ENCODE data around the gene PHTF2. TPM values are rescaled to one million over a fixed set of nuclear protein-coding genes. Genes with fewer than 3 reads are reported as not detected.
"Not testable (repeated sequence)": the region's sequence is repeated elsewhere in the genome, so short reads cannot be mapped to it uniquely, and the experiment has no call there.

PHTF2 gene
- 8.3 TPM for total RNA-seq

DNA sequence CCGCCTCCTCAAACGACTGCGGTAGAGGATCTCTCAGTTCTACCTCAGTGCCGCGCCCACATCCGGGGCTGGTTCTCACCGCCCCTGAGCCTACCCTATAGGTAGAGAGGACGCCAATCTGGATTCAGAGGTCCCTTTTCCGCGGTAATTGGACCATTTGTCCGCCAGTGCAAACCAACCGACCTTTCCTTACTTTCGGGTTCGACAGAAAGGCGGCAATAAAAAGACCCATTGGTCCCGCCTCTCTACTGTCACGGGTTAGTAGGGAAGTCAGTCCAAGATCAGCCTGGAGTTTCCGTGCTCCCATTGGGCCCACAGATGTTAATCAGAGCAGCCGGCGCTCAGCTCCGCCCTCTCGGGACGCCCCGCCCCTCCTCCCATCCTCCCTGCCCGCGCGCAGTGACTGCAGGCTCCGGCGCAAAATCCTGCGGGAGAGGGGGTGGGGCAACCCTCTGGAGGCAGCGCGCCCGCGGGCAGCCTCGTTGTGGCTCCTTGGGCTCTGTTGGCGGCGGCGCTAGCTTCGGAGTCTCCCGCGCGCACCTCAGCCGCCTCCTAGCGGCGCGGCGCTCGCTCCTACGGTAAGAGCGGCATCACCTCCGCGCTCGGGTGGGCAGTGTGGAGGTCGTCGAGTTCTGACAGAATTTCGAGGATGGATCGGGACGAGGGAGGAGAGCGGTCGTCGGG lies at the start of gene PHTF2, which contains the start of gene TMEM60:
PHTF2 (plus strand) TSS at position 380 of the 684 bp plus-strand sequence.
TMEM60 (minus strand) TSS at position 41 of the 684 bp plus-strand sequence. CDS start 4,061 bp downstream, outside the sequence.
- peak; percentile 98 for ATAC-seq

DNA sequence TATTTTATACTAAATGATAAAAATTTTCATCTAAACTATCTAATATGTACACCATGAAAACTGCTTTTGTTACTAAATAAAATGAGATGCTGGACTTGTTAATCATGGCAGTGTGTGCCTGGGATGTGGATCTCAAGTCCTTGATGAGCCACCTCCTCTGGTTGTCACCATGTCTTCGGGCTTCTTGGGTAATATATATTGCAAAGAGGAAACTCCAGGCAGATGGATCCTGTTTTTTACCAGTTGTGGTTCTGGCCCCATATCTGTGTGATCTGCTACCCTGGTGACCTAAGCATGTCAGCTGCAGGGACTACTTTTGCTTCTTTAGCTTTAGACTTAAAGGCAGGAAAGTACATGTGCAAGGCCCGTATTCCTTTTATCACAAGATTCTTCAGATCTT lies 46.6 kb upstream of the PHTF2 start:
- no peak for ATAC-seq

DNA sequence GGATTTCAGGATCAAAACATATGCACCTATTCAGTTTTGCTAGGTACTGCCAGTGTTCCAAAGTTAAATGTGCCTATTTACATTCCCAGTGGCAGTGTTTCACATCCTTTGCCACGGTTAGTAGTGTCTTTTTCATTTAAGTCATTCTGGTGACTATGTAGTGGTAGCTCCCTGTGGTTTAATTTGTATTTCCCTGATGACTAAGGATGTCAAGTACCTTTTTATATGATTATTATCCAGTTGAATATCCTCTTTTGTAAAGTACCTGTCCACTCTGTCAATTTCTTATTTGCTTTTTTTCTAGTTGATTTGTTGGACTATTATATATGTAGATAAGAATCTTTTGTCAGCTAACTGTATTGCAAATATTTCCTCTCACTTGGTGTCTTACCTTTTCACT lies 45.4 kb upstream of the PHTF2 start:
- ATAC-seq: no peak

DNA sequence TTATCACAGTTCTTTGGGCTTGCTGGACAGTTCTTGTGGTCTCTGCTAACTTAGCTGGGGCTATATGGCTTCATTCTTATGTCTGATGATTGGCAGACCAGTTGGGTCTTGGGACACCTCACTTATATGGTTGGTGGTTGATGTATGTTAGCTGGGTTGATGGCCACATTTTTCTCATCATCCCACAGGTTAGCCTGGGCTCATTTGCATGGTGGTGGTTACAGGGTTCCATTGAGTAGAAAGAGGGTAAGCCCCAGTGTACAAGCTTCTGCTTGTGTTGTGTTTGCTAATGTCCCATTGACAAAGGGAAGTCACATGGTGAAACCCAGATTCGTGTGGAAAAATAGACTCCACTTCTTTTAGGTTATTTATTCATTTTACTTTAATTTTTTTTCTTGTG lies 41.0 kb upstream of the PHTF2 start:
- ATAC-seq: peak; percentile 42

DNA sequence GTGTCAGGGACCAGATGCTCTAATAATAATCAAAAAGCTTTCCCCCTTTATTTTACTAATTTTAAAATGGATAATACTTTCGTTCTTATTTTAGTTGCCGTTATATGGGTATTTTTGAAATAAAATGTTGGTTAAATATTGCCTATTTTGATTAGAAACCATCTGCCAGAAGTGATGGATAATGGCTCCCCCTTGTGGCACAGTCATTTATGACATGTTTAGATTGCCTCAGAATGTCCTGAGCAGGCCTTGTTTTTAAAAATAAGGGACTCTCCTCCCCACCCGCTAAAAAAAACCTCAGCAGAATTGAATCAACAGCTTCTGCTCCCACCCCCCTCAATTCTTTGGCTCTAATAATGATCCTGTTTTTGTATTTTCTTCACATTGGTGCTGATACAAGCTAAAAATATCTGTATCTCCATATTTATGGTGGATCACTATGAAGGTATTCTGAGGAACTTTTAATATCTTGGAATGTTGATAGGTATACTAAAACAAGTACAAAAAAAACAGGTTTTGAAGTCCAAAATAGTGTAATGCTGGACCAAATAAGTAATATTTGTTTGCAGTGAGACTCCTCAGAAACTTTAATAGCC lies 39.2 kb upstream of the PHTF2 start:
- ATAC-seq: peak; percentile 68

DNA sequence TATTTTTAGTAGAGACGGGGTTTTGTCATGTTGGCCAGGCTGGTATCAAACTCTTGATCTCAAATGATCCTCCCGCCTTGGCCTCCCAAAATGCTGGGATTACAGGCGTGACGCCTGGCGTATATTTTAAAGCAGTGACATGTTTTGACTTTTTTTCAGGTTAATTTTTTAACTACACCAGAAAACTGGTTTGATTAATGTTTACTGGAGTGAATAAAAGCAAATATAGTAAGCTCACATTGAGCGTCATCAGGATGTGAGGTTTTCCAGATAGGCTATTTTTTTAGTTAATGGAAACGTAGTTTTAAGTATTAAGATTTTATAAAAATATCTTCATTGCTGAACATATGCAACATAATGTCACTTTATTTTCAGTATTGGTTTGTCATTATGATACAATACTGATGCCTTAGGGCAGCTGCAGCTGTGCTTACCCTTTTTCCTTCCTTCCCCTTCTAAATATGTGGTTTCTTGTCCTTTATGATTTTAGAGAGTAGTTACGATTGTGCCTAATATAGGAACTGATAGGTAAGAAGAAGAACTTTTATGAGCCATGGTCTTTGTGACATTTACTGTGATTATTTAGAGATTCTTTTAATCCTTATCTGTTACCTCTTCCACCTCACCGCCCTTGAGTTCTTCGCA lies 37.6 kb upstream of the PHTF2 start:
- no peak for ATAC-seq

DNA sequence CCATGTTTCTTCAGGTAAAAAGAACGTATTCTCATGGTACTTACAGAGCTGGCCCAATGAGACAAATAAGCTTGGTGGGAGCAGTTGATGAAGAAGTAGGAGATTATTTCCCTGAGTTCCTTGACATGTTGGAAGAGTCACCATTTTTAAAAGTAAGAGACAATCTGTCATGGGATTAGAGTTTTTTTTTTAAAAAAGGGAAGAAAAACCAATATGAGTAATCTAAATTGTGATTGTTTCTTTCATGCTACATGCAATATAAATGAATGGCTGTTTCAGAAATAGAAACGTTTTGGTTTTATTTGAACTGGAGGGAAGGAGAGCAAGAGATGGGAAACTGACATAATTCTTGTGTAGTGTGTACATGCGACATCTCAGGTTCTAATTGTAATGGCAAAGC lies 33.1 kb upstream of the PHTF2 start:
- no peak for ATAC-seq

DNA sequence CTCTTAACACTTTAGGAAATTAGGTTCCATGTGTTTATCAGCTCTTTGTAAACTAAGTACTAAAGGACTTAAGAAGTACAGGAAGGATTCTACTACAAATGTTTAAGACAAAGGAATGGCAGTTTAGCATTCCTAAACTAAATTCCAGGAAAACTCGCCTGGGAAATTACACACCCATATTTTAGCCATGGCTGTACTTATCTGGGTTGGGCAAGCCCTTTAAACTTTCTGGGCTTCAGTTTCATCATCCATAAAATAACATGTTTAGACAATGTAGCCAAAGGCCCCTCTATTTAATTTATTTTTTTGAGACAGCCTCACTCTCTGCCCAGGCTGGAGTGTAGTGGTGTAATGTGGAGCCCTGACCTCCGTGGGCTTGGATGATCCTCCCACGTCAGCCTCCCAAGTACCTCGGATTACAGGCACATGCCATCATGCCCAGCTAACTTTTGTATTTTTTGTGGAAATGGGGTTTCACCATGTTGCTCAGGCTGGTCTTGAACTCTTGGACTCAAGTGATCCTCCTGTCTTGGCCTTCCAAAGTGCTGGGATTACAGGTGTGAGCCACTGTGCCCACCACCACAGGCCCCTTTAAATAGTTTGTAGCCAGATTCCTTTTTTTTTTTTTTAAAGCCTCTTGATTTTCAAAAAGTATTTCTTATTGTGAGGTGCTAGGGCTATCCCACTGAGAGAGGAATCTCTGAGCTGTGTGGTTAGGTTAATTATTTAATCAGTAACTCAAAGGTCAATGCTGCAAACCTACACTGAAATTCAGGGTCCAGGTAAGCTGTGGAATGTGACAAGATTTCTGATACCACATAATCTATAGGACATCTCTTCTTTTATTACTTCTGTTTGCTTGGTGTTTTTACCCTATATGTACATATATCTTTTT lies 32.4 kb upstream of the PHTF2 start:
- ATAC-seq: no peak

DNA sequence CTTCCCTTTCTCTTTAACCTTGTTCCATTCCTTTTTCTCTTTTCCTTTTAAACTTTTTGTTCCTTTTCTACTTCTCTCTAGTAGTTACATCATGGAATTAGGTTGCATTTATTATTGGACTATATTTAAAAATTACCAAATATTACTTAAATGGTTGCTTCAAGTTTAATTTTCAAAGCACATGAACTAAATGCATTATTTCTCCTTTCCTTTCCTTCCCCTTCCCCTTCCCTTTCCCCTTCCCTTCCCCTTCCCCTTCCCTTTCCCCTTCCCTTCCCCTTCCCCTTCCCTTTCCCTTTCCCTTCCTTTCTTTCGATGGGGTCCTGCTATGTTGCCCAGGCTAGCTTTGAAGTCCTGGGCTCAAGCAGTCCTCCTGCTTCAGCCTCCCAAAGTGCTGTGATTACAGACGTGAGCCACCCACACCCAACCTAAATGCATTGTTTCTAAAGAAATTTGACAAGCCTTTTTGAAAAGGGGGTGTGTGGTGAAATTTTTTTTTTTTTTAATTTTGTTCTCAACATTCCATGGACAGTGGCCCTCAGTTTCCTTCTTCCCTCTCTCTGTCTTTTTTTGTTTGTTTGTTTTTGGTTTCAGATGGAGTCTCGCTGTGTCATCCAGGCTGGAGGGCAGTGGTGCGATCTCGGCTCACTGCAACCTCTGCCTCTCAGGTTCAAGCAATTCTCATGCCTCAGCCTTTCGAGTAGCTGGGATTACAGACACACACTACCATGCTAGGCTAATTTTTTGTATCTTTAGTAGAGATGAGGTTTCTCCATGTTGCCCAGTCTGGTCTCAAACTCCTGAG lies 31.6 kb upstream of the PHTF2 start:
- no peak for ATAC-seq

DNA sequence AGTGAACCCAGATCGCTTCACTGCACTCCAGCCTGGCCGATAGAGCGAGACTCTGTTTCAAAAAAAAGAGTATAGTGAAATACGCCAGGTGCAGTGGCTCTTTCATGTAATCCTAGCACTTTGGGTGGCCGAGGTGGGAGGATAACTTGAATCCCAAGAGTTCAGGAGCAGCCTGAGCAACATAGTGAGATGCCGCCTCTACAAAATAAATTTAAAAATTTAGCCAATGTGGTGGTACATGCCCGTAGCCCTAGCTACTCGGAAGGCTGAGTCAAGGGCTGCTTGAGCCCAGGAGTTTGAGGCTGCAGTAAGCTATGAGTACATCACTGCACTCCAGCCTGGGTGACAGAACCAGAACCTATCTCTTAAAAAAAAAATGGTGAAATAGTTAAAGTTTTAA lies 28.3 kb upstream of the PHTF2 start:
- no peak for ATAC-seq

DNA sequence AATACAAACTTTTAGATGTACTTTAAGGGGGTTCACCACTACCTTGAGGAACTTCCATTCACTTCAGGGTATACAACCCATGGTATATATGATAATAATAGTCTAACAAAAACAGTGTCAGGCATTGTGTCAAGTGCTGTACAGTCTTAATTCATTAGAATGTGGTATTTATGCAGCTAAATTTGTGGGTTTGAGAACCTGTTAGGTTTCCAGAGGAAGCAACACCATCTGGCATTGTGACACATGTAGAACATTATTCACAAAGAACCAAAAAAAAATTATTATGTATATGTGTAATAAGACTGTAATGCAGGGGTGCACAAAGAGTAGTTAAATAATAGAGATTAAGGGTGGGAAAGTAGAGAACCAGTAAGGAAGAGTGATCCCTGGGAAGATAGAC lies 26.7 kb upstream of the PHTF2 start:
- ATAC-seq: no peak

DNA sequence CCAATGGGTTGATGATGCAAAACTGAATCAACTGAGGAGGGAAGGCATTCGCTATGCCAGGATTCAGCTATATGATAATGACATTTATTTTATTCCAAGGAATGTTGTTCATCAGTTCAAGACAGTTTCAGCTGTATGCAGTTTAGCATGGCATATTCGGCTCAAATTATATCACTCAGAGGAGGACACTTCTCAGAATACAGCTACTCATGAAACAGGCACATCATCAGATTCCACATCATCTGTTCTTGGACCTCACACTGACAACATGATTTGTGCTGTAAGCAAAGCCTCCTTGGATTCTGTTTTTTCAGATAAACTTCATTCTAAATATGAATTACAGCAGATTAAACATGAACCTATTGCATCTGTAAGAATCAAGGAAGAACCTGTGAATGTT lies 20.0 kb upstream of the PHTF2 start:
- no peak for ATAC-seq

DNA sequence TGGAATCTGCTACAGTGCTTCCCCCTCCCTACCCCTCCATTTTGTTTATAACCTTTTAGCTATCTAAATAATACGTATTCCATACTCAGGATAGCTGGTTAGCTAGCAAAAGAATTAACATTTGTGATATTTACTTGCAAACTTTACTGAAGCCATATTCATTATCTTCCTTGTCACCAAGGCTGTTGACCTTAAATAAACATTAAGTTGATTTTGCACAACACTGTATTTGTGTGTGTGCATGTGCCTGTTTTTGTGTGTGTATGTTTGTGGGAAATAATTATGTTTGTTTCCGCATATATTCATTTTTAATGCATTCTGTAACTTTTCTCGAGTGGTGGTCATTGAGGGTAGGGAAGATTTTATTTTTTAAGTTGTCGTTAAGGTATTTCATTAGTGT lies 16.2 kb upstream of the PHTF2 start:
- ATAC-seq: no peak

DNA sequence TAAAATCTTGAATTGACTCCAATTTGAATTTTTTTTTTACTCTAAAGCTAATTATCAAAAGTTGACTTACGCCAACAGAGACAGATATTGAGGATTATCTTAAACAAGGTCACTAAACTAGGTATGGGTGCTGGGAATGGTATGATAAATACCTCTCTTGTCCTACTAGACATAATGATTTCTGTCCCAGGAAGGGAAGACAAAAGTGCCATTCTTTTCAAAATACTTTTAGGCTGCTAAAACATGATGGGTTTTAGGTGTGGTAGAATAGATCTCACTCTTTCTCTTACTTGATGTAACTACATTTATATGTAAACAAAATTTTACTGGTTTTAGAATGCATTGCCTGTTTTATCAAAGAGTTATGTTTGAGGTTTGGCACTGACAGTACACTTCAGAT lies 15.5 kb upstream of the PHTF2 start:
- no peak for ATAC-seq

DNA sequence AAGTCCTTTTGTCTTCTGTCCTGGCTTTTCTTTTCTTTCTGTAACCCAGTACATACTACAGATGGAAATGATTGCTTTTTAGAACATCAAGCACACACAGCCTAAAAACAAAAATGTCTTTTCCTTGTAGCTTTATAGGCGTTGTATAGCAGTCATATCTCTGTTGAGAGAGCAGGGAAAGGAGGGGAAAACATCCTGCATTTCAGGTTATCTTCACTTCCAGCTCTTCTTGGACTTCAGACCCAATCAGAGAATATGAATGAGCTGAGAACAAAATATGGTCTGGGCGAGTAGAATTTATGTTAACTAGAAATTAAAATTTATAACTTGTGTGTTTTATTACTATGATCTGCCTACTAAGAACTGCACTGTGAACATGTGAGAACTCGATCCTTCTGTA lies 15.0 kb upstream of the PHTF2 start:
- no peak for ATAC-seq

DNA sequence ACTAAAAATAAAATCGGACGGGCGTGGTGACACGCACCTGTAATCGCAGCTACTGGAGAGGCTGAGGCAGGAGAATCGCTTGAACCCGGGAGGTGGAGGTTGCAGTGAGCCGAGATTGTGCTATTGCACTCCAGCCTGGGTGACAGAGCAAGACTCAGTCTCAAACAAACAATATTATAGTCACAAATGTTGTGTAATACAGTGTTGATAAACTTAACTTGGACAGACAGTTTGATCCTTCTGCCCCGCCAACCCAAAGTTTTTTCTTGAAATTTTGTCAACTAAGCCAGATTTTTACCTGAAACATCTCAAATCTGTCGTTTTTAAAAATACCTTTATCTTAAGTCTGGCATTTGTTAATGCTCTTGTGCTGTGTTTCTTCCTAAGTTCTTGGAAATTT lies 14.1 kb upstream of the PHTF2 start:
- ATAC-seq: not testable (repeated sequence)

DNA sequence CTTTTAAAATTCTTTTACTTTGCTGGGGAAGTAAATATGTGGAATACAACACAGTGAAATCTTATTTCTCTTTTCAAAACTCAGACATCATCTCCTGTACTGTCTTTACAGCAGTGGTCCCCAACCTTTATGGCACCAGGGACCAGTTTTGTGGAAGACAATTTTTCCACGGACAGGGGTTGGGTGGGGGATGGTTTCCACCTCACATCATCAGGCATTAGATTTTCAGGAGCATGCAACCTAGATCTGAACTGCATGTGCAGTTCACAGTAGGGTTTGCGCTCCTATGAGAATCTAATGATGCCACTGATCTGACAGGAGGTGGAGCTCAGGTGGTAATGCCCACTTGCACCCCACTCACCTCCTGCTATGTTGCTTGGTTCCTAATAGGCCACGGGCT lies 12.6 kb upstream of the PHTF2 start:
- ATAC-seq: no peak

DNA sequence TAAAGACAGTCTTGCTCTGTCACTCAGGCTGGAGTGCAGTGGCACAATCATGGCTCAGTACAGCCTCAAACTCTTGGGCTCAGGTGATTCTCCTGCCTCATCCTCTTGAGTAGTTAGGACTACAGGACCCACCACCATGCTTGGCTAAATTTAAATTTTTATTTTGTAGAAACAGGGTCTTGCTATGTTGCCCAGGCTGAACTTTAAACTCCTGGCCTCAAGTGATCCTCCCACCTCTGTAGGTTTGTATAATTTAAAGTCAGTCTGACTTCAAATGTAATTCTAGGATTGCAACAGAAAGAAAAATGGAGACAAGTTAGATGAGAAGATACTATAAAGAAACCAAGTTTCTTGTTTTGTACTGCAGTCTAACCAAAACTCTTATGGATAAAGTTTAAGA lies 11.8 kb upstream of the PHTF2 start:
- no peak for ATAC-seq

DNA sequence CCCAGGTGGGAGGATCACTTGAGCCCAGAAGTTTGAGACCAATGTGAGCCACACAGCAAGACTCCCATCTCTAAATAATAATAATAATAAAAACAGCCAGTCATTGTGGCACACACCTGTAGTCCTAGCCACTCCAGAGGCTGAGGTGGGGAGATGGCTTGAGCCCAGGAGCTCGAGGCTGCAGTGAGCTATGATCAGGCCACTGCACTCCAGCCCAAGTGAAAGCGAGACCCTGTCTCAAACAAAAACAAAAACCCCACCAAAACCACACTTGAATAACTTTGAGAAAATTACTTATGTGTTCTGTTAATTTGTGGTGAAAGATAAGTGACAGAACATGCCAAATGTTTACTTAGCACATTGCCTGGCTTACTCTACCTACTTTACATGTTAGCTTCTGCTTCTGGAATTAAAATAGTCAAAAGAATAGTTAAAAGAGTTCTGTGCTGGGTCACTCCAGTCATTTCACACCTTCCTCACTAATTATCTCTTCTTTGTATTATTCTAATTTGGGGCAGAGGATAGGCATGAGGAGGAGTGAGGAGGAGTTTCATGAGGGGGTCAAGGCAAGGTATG lies 10.2 kb upstream of the PHTF2 start:
- ATAC-seq: no peak

DNA sequence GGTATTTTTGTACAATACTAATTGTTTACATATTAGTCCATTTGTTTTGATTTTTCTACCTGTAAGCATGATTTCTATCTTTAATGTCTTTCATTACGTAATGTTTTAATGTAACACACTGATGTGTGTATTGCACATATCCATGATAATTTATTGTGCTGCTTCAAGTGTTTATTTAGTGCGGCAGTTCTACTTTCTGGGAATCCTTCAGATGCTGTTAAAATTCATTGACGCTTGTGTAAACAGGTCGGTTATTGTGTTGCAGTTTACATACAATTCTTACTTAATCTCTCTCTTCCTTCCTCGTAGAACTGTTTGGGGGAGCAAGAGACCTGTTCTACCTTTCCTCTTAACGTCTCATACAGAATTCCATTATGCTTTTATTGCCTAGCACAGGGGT lies 7.2 kb upstream of the PHTF2 start:
- no peak for ATAC-seq

DNA sequence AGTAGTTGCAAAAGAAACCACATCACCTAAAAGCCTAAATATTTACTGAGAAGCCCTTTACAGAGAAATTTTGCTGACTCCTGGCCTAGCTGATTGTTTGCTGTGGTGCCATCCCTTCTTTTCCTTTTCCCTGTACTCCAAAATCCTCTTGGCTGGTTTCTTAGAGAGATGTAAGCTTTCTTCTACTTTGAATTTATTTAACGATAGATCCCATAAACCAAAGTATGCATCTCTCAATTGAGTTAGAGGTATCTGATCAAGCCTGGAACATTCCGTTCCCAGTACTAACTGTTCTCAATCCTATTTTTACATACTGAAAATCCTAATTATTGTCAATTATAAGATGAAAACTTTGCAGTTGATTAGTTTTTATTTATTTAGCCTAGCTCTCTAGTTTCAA lies 6.6 kb upstream of the PHTF2 start:
- no peak for ATAC-seq

DNA sequence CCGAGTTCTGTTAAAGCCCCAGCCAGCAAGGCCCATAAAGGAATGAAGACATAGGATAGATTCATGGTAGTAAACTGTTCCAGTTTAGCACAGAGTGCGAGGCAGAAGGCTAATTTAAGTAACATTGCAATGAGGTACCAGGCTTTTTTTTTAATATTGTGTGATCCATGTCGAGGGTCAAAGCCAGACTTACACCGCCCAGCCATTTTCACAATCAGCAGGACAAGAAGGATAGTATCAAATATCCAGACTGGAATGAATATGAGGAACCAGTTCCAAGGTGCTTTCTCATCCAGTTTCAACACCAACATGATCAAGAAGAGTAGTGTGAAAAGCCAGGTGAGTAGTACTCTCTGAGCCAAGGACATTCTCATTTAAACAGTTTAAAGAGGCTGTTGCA lies 4.6 kb upstream of the PHTF2 start:
- ATAC-seq: no peak
